Inflammatory macrophage treated with lipopolysaccharide for 4 hours (primary cell): ENCODE measurements around the gene PEX16.

Experiments
- DNase-seq: peaks from one replicate; pipeline ENCODE4 v3.0.0-alpha.2; 2020

Gene PEX16

GRCh38 chr11:45917623-45918330, at the start of gene PEX16:
TSS of gene PEX16 (minus strand) at chr11:45917877. CDS start at chr11:45917811, 66 bp downstream.
- peak; percentile 99 for DNase-seq

GRCh38 chr11:45964911-45965389, 47.3 kb upstream of the PEX16 start:
- peak; percentile 60 for DNase-seq

DNA sequence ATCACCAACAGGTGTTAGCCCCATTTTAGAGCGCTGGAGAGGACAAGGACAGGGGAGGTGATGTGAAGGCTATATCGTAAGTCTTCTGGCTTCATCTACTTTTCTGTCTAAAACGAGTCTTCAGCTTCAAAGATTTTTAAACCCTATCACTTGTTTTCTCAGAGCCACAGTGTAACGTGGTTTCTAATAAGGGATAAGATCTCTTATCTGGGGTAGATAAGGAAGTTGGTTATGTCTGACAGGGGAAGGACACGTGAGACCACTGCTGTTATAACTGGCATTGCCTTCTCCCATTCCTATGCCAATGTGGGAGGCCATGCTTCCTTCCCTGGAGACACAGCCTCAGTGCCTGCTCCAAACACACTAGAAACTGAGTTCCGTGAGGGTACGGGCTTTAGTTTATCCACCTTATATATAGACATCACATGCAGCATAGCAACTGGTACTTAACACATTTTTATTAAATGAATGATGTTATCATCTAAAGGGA, 44.1 kb upstream of the PEX16 start:
- no peak for DNase-seq

- peak; percentile 43 for DNase-seq
Measured at GRCh38 chr11:45960387-45961095, 42.9 kb upstream of the PEX16 start.

DNA sequence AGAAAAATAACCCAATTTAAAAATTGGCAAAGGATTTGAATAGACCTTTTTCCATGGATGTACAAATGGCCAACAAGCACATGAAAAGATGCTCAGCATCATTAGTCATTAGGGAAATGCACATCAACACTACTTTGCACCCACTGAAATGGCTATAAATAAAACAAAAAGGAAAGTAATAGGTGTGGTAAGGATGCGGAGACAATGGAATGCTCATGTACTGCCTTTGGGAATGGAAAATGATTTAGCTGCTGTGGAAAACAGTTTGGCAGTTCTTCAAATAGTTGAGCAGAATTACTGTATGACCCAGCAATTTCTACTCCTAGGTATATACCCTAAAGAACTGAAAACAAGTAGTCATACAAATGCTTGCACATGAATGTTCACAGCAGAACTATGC, 42.2 kb upstream of the PEX16 start:
- DNase-seq: no peak

GRCh38 chr11:45949992-45950407, 32.3 kb upstream of the PEX16 start:
- DNase-seq: no peak

GRCh38 chr11:45948356-45948755, 30.7 kb upstream of the PEX16 start:
- DNase-seq: no peak

DNA sequence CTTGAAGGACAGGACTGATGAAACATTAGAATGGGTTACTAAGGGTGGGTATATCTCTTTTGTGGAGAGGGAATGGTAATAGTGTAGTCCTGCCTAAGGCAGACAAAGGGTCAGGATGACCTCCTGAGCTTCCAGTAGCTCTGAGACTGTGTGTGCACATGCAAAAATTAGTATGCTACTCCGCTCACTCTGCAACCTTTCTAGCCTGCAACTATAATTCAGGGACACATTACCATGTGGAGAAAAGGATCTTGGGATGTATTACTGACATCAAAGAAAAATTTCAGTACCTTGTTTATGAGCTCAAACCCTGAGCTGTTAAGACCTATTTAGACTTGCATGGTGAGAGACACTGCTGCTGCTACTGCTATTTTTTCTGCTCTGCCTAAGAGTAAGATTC, 30.2 kb upstream of the PEX16 start:
- no peak for DNase-seq

GRCh38 chr11:45945397-45945999, 27.8 kb upstream of the PEX16 start:
- DNase-seq: no peak

GRCh38 chr11:45942381-45942780, 24.7 kb upstream of the PEX16 start:
- DNase-seq: no peak

DNA sequence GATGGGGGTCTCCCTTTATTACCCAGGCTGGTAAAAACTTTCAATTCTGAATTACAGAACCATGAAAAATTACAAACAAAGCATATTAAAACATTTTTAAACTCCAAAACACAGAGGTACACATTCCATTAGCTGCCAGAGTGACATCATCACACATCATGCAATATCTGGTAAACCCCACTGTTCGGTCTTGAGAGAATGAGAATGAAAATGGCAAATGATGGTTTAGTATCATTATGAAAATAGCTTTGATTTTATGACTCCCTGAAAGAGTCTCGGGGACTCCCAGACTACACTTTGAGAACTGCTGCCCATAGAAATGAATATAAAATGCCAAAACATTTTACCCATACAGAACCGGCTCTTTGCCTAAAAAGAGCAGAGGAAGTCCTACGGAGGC, 23.6 kb upstream of the PEX16 start:
- no peak for DNase-seq

DNA sequence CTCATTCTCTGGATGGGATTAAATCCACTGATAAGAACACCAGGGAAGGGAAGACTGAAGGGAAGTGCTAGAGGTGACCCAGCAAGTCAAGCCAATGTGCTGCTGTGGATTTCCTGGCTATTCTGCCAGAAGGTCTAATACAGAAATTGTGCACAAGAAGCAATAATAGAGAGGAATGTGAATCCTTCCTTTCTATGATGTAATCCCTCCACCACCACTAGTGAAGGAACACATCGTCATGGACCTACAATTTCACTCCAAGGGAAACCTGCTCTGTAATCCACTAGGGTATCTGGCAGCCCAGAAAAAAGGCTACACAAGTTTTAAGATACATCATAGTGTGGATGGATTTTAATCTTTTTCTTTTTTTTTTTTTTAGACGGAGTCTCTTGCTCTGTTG, 22.2 kb upstream of the PEX16 start:
- no peak for DNase-seq

- DNase-seq: no peak
Measured at GRCh38 chr11:45937916-45938315, 20.2 kb upstream of the PEX16 start.

DNA sequence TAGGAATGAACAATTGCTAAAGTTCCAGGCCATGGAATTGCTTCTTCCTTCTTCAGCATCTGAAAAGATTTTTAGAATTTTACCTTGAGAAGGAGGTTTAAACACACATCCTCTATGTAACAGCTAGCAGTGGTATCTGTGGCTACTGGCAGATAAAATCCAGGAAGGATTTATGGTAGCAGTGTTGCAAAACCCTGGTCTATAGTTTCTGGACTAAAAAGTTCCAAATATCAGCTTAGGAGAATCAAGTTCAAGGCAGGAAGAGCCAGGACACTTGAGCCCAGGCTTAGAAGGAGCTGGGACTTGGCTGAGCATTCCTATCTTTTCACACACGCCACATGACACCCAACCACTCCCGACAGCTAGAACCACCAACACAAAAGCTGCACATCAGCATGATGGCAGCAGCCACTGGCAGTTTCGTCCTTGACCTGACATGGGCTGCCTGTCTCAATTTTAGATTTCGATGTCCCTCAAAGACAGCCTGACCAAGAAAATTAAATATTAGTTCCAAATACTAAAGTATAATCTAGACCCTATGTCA, 18.9 kb upstream of the PEX16 start:
- DNase-seq: no peak

DNA sequence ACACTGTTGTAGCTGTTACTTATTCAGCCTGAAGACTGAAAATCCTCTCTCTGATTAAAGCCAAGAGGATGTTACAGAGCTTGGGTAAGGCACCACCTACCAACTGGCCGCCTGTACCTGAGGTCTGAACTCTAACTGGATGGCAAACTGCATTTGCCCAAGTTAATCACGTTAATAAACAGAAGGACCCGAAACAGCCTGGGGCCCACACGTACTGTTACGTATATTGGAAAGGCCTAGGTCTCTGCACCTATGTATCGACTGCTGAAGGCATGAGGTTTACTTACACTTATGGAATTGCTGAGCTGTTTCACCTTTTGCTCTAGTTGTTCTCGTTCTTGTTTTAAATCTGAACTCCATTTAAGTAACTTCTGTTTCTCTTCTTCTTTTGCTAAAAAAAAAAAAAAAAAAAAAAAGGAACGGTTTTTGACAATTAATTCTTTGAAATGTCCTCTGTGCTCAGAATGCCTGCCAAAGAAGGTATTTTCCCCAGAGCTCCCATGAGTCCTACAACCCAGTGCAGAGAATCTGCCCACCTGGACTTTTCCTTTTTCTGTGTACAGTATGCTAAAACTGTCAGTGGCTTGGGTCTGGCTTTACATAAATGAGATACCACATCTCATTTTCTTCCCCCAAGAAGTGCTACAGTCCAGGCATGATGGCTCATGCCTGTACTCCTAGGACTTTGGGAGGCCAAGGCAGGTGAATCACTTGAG, 17.8 kb upstream of the PEX16 start:
- DNase-seq: peak; percentile 15

- DNase-seq: no peak
Measured at GRCh38 chr11:45934580-45935318, 17.1 kb upstream of the PEX16 start.

DNA sequence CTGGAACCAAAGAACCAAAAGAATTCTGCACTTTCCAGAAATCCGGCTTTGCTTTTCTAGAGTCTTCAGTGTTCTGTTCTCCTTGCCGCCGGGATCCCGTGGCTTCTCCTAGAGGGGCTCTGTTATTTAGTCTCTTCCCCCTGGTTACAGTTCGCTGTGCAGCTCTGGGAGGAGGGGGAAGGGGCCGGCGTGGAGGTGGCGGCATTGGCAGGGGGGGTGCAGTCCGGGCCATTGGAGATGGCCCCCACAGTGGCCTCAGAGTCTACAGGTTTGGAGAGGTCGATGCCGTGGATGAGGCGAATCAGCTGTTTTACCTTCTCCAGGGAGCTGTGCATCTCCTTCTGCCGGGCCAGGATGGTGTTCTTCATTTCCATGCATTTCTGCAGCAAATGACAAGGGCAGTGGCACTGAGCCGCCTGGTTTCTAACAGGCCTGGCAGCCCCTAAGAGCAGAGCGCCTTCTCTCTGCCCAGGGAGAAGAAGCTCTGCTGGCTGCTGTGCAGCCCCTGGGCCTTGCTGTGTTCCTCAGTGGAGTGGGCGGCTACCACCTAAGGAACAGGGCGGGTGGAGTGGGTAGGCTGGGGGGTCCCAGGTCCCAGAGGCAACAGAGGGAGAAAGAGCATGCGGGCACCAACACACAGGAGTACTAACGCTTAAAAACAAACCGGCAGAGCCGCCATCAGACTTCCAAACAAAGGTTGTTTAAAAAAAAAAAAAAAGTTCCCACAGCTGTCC, 16.3 kb upstream of the PEX16 start:
- no peak for DNase-seq

GRCh38 chr11:45933131-45933831, 15.6 kb upstream of the PEX16 start:
- DNase-seq: peak; percentile 79

- no peak for DNase-seq
Measured at GRCh38 chr11:45932217-45932616, 14.5 kb upstream of the PEX16 start.

- DNase-seq: no peak
Measured at GRCh38 chr11:45931739-45932138, 14.1 kb upstream of the PEX16 start.
